ENCODE results near the gene LRRC8C.

GRCh38 chr1:89732206-89732605 is 99.3 kb downstream of the LRRC8C start:
- TF ChIP-seq CTCF (IDR thresholded peaks at IDR 0.05 in 8 of 11, conservative IDR thresholded peaks at IDR 0.05 in 3 of 11) (no peak), POLR2A (IDR thresholded peaks at IDR 0.05) (no peak), POLR2AphosphoS5 (IDR thresholded peaks at IDR 0.05) (no peak)

All from spleen (tissue), 7 donors.